Inflammatory macrophage treated with lipopolysaccharide for 4 hours (primary cell): ENCODE measurements around the gene PARD3.
"Not testable (repeated sequence)": the region's sequence is repeated elsewhere in the genome, so short reads cannot be mapped to it uniquely, and the experiment has no call there.

Source experiments
- DNase-seq: peaks from one replicate; pipeline ENCODE4 v3.0.0-alpha.2; 2020

Gene PARD3

GRCh38 chr10:34405611-34406462 lies 409.3 kb downstream of the PARD3 start:
- DNase-seq: no peak

- no peak for DNase-seq
Observed at GRCh38 chr10:34403512-34403911, 411.6 kb downstream of the PARD3 start.

GRCh38 chr10:34400075-34400474 lies 415.0 kb downstream of the PARD3 start:
- DNase-seq: peak; percentile 36

- DNase-seq: no peak
Observed at GRCh38 chr10:34399013-34399412, 416.1 kb downstream of the PARD3 start.

- DNase-seq: peak; percentile 5
Observed at GRCh38 chr10:34397324-34397723, 417.8 kb downstream of the PARD3 start.

- DNase-seq: peak; percentile 65
Observed at GRCh38 chr10:34396663-34397062, 418.4 kb downstream of the PARD3 start.

- DNase-seq: no peak
Observed at GRCh38 chr10:34392641-34393170, 422.4 kb downstream of the PARD3 start.

GRCh38 chr10:34391168-34391567 lies 423.9 kb downstream of the PARD3 start:
- DNase-seq: not testable (repeated sequence)

GRCh38 chr10:34389801-34390200 lies 425.3 kb downstream of the PARD3 start:
- DNase-seq: no peak

GRCh38 chr10:34386921-34387320 lies 428.2 kb downstream of the PARD3 start:
- DNase-seq: no peak

- no peak for DNase-seq
Observed at GRCh38 chr10:34384372-34384771, 430.7 kb downstream of the PARD3 start.

- DNase-seq: no peak
Observed at GRCh38 chr10:34382626-34383025, 432.5 kb downstream of the PARD3 start.

- no peak for DNase-seq
Observed at GRCh38 chr10:34380856-34381255, 434.2 kb downstream of the PARD3 start.

- no peak for DNase-seq
Observed at GRCh38 chr10:34378297-34378696, 436.8 kb downstream of the PARD3 start.

- DNase-seq: no peak
Observed at GRCh38 chr10:34377833-34378232, 437.3 kb downstream of the PARD3 start.

- no peak for DNase-seq
Observed at GRCh38 chr10:34374356-34375045, 440.6 kb downstream of the PARD3 start.

GRCh38 chr10:34373211-34373610 lies 441.9 kb downstream of the PARD3 start:
- DNase-seq: no peak

GRCh38 chr10:34372509-34372908 lies 442.6 kb downstream of the PARD3 start:
- DNase-seq: no peak

- DNase-seq: no peak
Observed at GRCh38 chr10:34370126-34370525, 445.0 kb downstream of the PARD3 start.

- no peak for DNase-seq
Observed at GRCh38 chr10:34369120-34369519, 446.0 kb downstream of the PARD3 start.

GRCh38 chr10:34364253-34365037 lies 450.7 kb downstream of the PARD3 start:
- DNase-seq: no peak

- DNase-seq: no peak
Observed at GRCh38 chr10:34360984-34361383, 454.1 kb downstream of the PARD3 start.

- no peak for DNase-seq
Observed at GRCh38 chr10:34359435-34359813, 455.7 kb downstream of the PARD3 start.
